CD4-positive, alpha-beta T cell (primary cell): ENCODE measurements around the gene ESD. TPM values are rescaled to one million over a fixed set of nuclear protein-coding genes. Genes with fewer than 3 reads are reported as not detected.

Source experiments
- ATAC-seq: fragments of 200-7000 bp; cut with Tn5 transposase; one replicate; pipeline ENCODE4 v1.10.0; 2022; ENCODE audit warnings: mild to moderate bottlenecking; ENCODE audit not compliant: poor library complexity
- CTCF ChIA-PET: fragments of 350-600 bp; sonication (Branson Sonifier 250); formaldehyde crosslinking; loops from one replicate; lab custom pipeline; 2021; ENCODE audit warnings: antibody characterized with exemption, inconsistent platforms; lab: Charles Lee
- POLR2A ChIA-PET: fragments of 350-600 bp; sonication (Branson Sonifier 250); formaldehyde crosslinking; loops from one replicate; lab custom pipeline; 2021; ENCODE audit warnings: antibody characterized with exemption, inconsistent platforms; lab: Charles Lee
- DNase-seq, 14 experiments: peaks; one replicate each; pipeline ENCODE4 v3.0.0-alpha.2; 2013 to 2020; ENCODE audit warnings: mixed read lengths in 2 of 14
- H3K27ac ChIP-seq, 2 donors: one replicate each; pipeline versions ENCODE4 v1.5.1 to v1.7.0; 2013; ENCODE audit warnings: low read length in 2 of 2, low read depth in 1 of 2, mild to moderate bottlenecking in 1 of 2
- H3K27me3 ChIP-seq, 2 experiments: 1 replicate in 1 of 2; 2 replicates in 1 of 2; pipeline versions ENCODE4 v1.6.1 to v1.7.0; 2013; ENCODE audit warnings: low read length in 2 of 2, control low read depth in 1 of 2, mild to moderate bottlenecking in 1 of 2, moderate library complexity in 1 of 2; ENCODE audit not compliant: insufficient read depth in 2 of 2, control insufficient read depth in 1 of 2
- H3K36me3 ChIP-seq: one replicate; pipeline ENCODE4 v1.6.1; 2013; ENCODE audit warnings: low read length, control low read depth; ENCODE audit not compliant: insufficient read depth
- H3K4me1 ChIP-seq: one replicate; pipeline ENCODE4 v1.6.1; 2013; ENCODE audit warnings: low read length, control low read depth; ENCODE audit not compliant: insufficient read depth
- H3K4me3 ChIP-seq: one replicate; pipeline ENCODE4 v1.5.1; 2013; ENCODE audit warnings: mild to moderate bottlenecking, low read length, moderate library complexity
- H3K9me3 ChIP-seq, 2 experiments: 1 replicate in 1 of 2; 2 replicates in 1 of 2; pipeline versions ENCODE4 v1.6.1 to v1.7.0; 2013; ENCODE audit warnings: low read length in 2 of 2, mild to moderate bottlenecking in 2 of 2, control low read depth in 1 of 2, moderate library complexity in 1 of 2; ENCODE audit not compliant: control insufficient read depth in 1 of 2, insufficient read depth in 1 of 2
- H3K27ac Mint-ChIP-seq: one replicate; pipeline ENCODE4 v1.8.0; 2020; ENCODE audit warnings: mixed read lengths
- H3K27me3 Mint-ChIP-seq: one replicate; pipeline ENCODE4 v1.8.0; 2021; ENCODE audit warnings: mixed read lengths
- H3K36me3 Mint-ChIP-seq: one replicate; pipeline ENCODE4 v1.8.0; 2021; ENCODE audit warnings: low read depth, mixed read lengths
- H3K4me1 Mint-ChIP-seq: one replicate; pipeline ENCODE4 v1.8.0; 2021; ENCODE audit warnings: low read depth, mixed read lengths
- H3K4me3 Mint-ChIP-seq: one replicate; pipeline ENCODE4 v1.8.0; 2020; ENCODE audit warnings: mild to moderate bottlenecking, mixed read lengths
- H3K9me3 Mint-ChIP-seq: one replicate; pipeline ENCODE4 v1.8.0; 2020; ENCODE audit warnings: mixed read lengths
- CTCF ChIP-seq: fragments of 200-600 bp; IDR thresholded peaks from one replicate; pipeline ENCODE4 v1.8.0; 2022; ENCODE audit warnings: antibody characterized with exemption, mild to moderate bottlenecking
- intact Hi-C, 2 experiments: fragments of 100-400 bp; cut with DNase I in 1 of 2; cut with micrococcal nuclease in 1 of 2; formaldehyde crosslinking; loops; one replicate each; pipeline versions ENCODE4 v1.15.1 to v1.9.0; 2023 to 2025; cut with DNase I, micrococcal nuclease
- total RNA-seq, 174 experiments: library from RNA in 2 of 174; stranded (reverse) in 2 of 174; gene quantifications; one replicate each; pipeline ENCODE4 v1.2.3 and lab custom pipeline; 2021 to 2026

The ESD gene
- total RNA-seq, 2 experiments from 2014 or later: 30.8 to 34.1 TPM

GRCh38 chr13:46726347-46726746, 70.6 kb downstream of the ESD start:
- no peaks in the 10 kb centered on the region for H3K9me3 Mint-ChIP-seq
- no peak overlapping the region for H3K27ac ChIP-seq
- ChIA-PET POLR2A (no interaction called here), CTCF (no interaction called here)
- no peak overlapping the region for H3K4me3 ChIP-seq
- no peaks in the 10 kb centered on the region for H3K27me3 ChIP-seq
- no peaks in the 10 kb centered on the region for H3K4me1 Mint-ChIP-seq
- intact Hi-C loops: no loop called here
- no peak overlapping the region for H3K4me3 Mint-ChIP-seq
- peaks cover 66% of the 10 kb centered on the region for H3K36me3 Mint-ChIP-seq
- ATAC-seq: no peak
- no peaks in the 10 kb centered on the region for H3K9me3 ChIP-seq
- H3K27me3 Mint-ChIP-seq: no peaks in the 10 kb centered on the region
- peaks cover 54% of the 10 kb centered on the region for H3K36me3 ChIP-seq
- H3K4me1 ChIP-seq: no peaks in the 10 kb centered on the region
- DNase-seq: peak in 1 of 14 experiments; percentile 37
- H3K27ac Mint-ChIP-seq: no peak overlapping the region
- TF ChIP-seq CTCF: no peak

Other genes starting within 250 kb of the ESD start
- 10 to 100 TPM; 13.4 to 14.7 TPM for gene LRCH1, start 244.0 kb downstream of the ESD start, total RNA-seq
- not detected for gene HTR2A, start 99.9 kb upstream of the ESD start, total RNA-seq